GM10847 (cell line): ENCODE measurements around the gene LY86.

Source experiments
- POLR2A ChIP-seq: IDR thresholded peaks from 2 replicates; pipeline ENCODE4 v1.6.1; 2011; ENCODE audit not compliant: insufficient read length; ENCODE audit errors: extremely low read depth

LY86 gene

DNA sequence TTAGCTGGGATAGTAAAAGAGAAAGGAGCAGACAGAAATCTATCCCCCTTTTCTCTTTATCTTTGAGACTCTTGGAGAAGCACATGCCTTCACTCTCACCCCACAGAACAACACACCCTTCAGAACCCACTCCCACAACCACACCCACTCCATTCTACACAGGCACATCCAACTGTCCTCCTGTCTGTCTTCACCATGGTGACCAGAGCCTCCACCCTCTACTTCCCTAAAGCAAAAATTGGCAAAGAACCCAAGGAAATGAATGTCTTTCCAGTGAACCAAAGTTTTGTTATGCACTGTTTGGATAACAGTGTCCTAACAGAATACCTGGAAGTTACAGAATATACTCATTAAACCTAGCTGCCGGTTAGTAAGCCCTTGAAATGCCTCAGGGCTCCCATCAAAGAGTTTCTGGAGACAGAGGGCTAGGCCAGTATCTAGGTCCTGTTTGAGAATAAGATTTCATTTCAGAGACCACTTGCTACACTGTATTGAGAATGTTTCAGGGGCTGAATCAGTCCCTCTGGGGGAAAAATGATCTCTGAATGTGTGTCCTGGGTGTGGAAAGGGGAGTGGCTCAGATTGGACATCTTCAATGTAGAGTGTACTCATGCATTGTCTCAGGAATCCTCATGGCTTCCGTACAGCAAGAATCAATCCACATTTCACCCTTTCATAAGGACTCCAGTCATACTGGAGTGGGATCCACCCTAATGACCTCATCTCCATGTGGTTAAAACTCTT, 101.1 kb downstream of the LY86 start:
- TF ChIP-seq POLR2A, result no peak

DNA sequence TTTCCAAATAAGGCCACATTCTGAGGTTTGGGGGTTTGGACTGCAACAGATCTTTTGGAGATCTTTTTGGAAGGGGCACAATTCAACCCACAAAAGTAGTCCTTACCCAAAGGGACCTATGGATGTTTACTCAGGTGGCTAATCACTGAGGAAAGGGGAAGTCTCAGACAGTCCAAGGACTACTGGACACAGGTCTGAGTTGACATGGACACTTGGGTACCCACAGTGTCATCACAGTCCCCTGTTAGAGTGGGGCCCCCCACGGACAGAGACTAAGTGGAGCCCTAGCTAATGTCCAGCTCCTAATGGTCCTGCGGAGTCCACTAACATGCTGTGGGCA, 101.6 kb downstream of the LY86 start:
- TF ChIP-seq POLR2A, result no peak

DNA sequence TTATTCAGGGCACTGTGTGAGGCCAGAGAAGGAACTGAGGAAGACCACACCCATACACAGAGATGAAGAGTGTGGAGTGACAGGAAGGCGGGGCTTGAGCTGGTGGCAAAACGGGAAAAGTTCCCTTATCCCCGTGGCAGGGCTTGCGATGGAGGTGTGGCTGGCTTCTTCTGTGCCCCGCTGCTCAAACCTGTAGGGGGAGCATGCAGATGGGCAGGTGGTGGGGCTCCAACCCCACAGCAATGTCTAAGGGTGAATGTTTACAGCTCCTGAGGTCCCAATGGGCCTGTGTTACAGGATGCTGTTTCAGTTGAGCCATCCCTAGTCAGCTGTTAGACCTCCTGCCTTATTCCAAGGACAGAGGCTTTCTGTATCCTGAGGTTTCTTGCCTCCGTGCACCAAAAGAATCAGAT, 105.9 kb downstream of the LY86 start:
- TF ChIP-seq POLR2A, result no peak

DNA sequence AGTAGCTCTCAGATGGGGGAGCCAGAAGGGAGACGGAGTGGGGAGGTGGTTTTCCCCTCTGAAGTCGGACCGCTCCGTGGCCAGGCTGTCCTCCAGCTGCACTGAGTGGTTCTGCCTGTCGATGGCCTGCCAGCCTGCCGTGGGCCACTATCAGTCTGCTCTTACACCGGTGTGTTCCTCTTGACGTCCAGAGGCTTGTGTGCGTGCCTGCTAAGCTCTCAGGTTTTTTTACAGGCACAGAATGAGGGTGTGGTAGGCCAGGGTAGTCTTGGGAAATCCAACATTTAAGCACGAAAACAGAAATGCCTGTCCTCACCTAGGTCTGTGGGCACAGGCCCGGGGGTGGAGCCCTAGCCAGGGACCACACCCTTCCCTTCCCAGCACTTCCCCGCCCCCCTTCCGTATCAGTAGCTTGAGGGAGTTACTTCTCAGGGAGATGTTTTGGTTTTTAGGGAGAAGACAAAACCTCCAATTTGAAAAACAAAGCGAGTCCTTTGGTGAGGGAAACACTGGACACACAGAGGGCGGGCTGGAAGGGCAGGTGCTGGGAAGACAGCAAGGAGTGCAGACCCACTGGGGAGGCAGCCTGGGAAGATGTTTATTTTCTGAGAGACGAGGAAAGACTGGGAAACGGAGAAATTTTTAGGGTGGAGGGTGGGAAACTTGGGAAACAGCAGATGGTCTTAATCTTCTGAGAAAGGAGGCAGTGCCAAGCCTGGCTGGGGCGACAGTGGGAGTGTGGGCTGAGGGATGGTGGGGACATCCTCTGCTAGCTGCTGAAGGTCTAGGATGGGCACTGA, 106.5 kb downstream of the LY86 start:
- TF ChIP-seq POLR2A, result no peak

DNA sequence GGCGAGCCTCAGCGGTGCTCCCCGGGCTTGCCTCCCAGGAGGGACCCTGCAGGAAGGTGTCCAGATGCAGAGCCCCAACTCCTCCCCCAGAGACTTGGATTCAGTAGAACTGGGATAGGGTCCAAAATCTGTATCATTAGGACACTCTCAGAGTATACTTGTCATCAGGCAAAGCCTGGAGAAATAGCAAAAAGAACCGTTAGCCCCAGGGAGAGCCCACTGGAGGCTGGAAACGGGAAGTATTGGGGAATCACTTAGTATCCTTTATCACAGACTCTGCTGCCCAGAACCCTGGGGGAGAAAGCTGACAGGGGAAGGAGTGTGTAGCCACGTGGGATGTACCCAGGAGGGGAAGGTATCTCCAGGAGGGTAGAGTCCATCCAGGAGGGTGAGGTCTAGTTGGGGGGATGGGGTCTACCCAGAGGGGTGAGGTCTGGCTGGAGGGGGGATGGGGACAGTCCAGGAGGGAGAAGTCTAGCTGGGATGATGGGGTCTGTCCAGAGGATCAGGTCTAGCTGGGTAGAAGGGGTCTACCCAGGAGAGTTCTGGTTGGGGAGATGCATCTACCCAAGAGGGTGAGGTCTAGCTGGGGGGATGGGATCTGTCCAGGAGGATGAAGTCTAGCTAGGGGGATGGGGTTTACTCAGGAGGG, 107.2 kb downstream of the LY86 start:
- no peak for TF ChIP-seq POLR2A

DNA sequence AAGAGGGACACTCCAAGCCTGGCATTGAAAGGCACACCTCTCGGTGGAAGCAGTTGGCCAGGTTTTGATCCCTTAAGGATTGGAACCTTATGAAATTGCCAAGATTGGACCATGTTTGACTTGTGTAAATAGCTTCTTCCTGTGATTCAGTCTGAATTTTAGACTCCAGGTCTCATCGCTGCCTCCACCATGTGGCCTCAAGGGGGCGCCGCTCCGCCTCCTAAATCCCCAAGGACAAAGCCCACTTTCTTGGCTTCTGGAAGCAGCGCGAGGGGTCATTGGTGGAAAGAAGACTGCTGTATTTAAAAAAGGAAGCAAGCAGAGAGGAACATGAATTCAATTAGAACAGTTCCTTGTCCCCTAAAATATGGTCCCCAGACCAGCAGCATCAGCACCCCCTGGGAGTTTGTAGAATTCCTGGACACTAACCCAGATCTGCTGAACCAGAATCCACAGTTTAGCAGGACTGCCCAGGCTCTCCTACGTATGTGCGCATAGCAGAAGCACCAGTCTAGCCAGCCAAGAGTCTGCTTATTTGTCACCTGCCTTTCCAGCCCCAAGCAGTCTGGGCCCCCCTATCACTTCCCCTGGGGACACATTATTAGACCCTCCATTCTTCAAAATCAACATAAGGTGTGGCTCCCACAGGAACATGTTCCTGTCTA, 108.5 kb downstream of the LY86 start:
- no peak for TF ChIP-seq POLR2A

DNA sequence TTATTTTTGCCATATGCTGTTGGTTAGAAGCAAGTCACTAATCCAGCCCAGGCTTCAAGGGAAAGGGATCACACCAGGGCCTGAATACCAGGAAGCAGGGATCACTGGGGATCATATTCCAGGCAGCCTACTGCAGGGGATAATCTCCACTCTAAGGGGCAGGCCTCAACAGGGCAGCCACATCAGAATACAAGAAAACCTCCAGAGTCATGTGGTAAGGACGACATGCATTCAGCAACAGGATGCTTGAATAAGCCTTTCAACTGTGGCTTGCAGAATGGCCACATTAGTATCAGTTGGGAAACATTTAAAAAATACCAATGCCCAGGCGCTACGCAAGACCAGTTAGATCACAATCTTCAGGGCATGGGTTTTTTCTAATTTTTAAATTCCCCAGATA, 109.1 kb downstream of the LY86 start:
- TF ChIP-seq POLR2A, result no peak

DNA sequence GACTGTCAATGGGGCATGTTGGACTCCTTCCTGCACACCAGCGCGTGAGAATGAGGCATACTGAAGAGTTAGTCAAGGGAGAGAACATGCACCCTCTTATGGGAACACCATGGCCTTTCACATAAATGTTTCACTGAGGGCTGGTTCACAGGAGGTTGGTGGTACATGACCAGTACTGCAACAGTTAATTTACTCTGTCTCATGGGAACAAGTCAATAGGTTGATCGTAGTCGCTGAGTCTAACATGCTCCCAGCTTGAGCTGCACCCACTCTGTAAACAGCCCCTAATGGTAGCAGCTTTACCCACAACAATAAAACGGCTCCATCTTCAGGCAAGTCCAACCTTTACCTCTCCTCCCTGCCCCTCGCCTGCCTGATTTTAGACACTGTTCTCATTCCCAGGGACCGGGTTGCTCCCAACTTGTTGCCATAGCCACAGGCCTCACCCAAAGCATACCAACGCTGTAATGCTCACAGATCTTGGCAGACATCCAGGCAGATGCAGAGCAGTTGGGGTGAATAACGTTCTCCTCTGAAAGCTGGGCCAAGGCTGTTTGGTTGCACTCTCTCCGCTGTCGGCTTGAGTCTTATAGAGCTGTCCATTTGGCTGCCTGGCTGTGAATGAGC, 111.3 kb downstream of the LY86 start:
- TF ChIP-seq POLR2A, result no peak

DNA sequence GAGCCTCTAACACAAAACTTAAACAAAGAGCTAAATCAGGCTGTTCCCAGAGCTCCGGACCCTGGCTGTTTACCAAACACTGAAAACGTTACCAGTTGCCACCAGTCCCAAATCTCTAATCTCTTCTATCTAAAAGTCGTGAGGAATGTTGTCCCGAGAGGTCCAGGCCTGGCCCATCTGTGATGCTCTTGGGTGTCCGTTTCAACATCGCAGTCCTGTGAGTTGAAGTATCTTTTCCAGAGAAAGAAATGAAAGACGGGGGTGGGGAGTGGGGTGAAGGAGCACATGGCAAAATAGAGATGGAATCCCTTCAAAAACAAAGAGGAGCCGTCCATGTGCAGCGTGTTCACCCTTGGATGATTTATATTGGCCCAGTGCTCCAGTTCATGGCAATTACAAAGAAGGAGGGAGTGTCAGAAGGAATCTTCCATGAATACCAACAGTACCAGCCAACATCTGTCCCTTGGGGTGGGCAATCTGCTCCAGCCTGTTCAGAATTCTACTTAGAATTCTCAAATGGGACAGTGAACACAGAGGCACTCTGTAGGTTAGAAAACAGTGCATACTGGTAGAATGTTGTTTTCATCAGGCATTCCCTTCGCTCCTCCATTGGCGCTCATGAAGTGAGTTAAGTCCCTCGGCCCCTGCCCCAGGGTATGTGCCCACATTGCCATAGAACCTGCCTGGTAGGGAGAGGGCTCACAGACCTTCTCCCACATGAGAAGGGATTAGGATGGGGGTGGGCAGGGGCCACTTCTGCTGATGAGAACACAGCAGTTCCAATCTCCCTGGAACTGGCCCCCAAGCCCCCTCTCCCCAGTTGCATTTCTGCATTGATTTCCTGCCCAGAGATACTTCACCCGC, 112.1 kb downstream of the LY86 start:
- no peak for TF ChIP-seq POLR2A

DNA sequence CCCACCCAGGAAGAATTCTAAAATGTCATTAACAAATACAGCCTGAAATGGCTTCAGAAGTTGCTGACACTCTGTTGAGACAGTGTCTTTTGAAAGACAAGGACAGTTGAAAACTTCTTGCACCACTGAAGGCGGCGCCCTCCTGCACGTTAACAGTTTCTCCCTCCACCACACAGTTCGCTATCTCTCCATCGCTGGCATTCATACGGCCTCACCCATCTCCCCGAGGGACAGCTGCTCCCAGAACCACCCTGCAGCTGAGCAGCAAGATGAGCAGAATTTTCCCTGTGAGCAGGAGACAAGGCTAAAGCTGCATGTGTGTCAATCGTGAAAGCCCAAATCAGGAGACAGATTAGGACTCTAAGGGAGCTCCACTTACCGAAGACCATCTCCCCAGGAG, 113.3 kb downstream of the LY86 start:
- no peak for TF ChIP-seq POLR2A

DNA sequence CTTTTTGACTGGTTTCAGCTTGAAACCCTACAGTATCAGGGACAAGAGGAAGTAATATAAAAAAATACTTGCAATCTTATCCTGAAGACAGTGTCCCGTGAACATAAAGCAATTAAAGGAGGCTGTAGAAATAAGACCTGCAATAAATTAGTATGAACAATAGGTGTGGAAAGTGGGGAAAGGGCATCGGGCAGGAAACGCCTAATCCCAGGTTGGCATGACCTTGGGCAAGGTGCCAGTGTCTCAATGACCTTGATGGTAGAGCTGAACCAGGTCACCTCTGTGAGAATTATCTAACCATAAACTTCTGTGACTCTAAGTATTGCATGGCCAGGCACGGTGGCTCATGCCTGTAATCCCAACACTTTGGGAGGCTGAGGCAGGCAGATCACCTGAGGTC, 115.2 kb downstream of the LY86 start:
- TF ChIP-seq POLR2A, result no peak
